HG03457 (cell line): ENCODE results near the gene P3H2.
"Not testable (repeated sequence)": the region's sequence is repeated elsewhere in the genome, so short reads cannot be mapped to it uniquely, and the experiment has no call there.

Experiments used
- ATAC-seq: cut with Tn5 transposase; IDR thresholded peaks from one replicate; pipeline ENCODE4 v1.9.1; 2021; ENCODE audit warnings: moderate number of reproducible peaks; ENCODE audit not compliant: unreplicated experiment

P3H2 gene

GRCh38 chr3:190120269-190121060 lies at the start of gene P3H2:
Gene P3H2 (minus strand): TSS chr3:190120897. CDS start chr3:190120731, 166 bp downstream.
- ATAC-seq, result no peak

- no peak for ATAC-seq
Observed at GRCh38 chr3:190169877-190170276, 49.2 kb upstream of the P3H2 start.

- no peak for ATAC-seq
Observed at GRCh38 chr3:190169243-190169642, 48.5 kb upstream of the P3H2 start.

GRCh38 chr3:190167936-190168680 lies 47.4 kb upstream of the P3H2 start:
- ATAC-seq, result no peak

- no peak for ATAC-seq
Observed at GRCh38 chr3:190166948-190167347, 46.3 kb upstream of the P3H2 start.

GRCh38 chr3:190165253-190165652 lies 44.6 kb upstream of the P3H2 start:
- no peak for ATAC-seq

GRCh38 chr3:190162013-190162412 lies 41.3 kb upstream of the P3H2 start:
- ATAC-seq, result not testable (repeated sequence)

- ATAC-seq, result no peak
Observed at GRCh38 chr3:190159902-190160435, 39.3 kb upstream of the P3H2 start.

GRCh38 chr3:190158261-190158660 lies 37.6 kb upstream of the P3H2 start:
- ATAC-seq, result no peak

- no peak for ATAC-seq
Observed at GRCh38 chr3:190155752-190156151, 35.1 kb upstream of the P3H2 start.

- no peak for ATAC-seq
Observed at GRCh38 chr3:190150681-190151080, 30.0 kb upstream of the P3H2 start.

- ATAC-seq, result not testable (repeated sequence)
Observed at GRCh38 chr3:190149830-190150619, 29.3 kb upstream of the P3H2 start.

GRCh38 chr3:190144793-190145192 lies 24.1 kb upstream of the P3H2 start:
- ATAC-seq, result not testable (repeated sequence)

- no peak for ATAC-seq
Observed at GRCh38 chr3:190142041-190142440, 21.3 kb upstream of the P3H2 start.

- no peak for ATAC-seq
Observed at GRCh38 chr3:190139365-190139764, 18.7 kb upstream of the P3H2 start.

GRCh38 chr3:190132371-190132770 lies 11.7 kb upstream of the P3H2 start:
- no peak for ATAC-seq

GRCh38 chr3:190131329-190131728 lies 10.6 kb upstream of the P3H2 start:
- ATAC-seq, result no peak

- no peak for ATAC-seq
Observed at GRCh38 chr3:190130696-190131095, 10.0 kb upstream of the P3H2 start.

GRCh38 chr3:190130037-190130436 lies 9.3 kb upstream of the P3H2 start:
- ATAC-seq, result no peak

- ATAC-seq, result no peak
Observed at GRCh38 chr3:190127797-190128196, 7.1 kb upstream of the P3H2 start.

GRCh38 chr3:190127195-190127594 lies 6.5 kb upstream of the P3H2 start:
- no peak for ATAC-seq
